HEK293 (cell line): ENCODE data around the gene ERGIC1.

Source experiments
- KLF16 ChIP-seq: fragments of 450-650 bp; formaldehyde crosslinking; IDR thresholded peaks from 2 replicates; pipeline ENCODE4 v1.5.1; 2017; ENCODE audit warnings: missing biosample characterization, missing genetic modification characterization
- ZBTB8A ChIP-seq: fragments of 450-650 bp; formaldehyde crosslinking; IDR thresholded peaks from 2 replicates; pipeline ENCODE4 v1.5.1; 2016; ENCODE audit warnings: missing biosample characterization, missing genetic modification characterization
- ZFP3 ChIP-seq: fragments of 450-650 bp; formaldehyde crosslinking; IDR thresholded peaks from 2 replicates; pipeline ENCODE4 v1.5.1; 2016; ENCODE audit warnings: low read depth, missing biosample characterization, missing genetic modification characterization
- ZNF114 ChIP-seq: fragments of 450-650 bp; formaldehyde crosslinking; IDR thresholded peaks from 2 replicates; pipeline ENCODE4 v1.5.0; 2017; ENCODE audit warnings: missing biosample characterization, missing genetic modification characterization
- ZNF132 ChIP-seq: fragments of 450-650 bp; formaldehyde crosslinking; IDR thresholded peaks from 2 replicates; pipeline ENCODE4 v1.5.1; 2017; ENCODE audit warnings: missing biosample characterization, missing genetic modification characterization, borderline replicate concordance
- ZNF133 ChIP-seq: fragments of 450-650 bp; formaldehyde crosslinking; IDR thresholded peaks from 2 replicates; pipeline ENCODE4 v1.5.1; 2016; ENCODE audit warnings: missing biosample characterization, missing genetic modification characterization
- ZNF302 ChIP-seq: fragments of 450-650 bp; formaldehyde crosslinking; IDR thresholded peaks from 2 replicates; pipeline ENCODE4 v1.5.1; 2016; ENCODE audit warnings: missing biosample characterization, missing genetic modification characterization, low read depth
- ZNF324 ChIP-seq: fragments of 450-650 bp; formaldehyde crosslinking; IDR thresholded peaks from 2 replicates; pipeline ENCODE4 v1.5.1; 2016; ENCODE audit warnings: missing biosample characterization, missing genetic modification characterization
- ZNF423 ChIP-seq: fragments of 450-650 bp; formaldehyde crosslinking; IDR thresholded peaks from 2 replicates; pipeline ENCODE4 v1.5.1; 2016; ENCODE audit warnings: missing biosample characterization, missing genetic modification characterization
- ZNF514 ChIP-seq: fragments of 450-650 bp; formaldehyde crosslinking; IDR thresholded peaks from 2 replicates; pipeline ENCODE4 v1.5.1; 2016; ENCODE audit warnings: missing biosample characterization, missing genetic modification characterization
- ZNF529 ChIP-seq: fragments of 450-650 bp; formaldehyde crosslinking; IDR thresholded peaks from 2 replicates; pipeline ENCODE4 v1.5.1; 2017; ENCODE audit warnings: missing genetic modification characterization, missing biosample characterization; ENCODE audit not compliant: insufficient replicate concordance
- ZNF558 ChIP-seq: fragments of 450-650 bp; formaldehyde crosslinking; IDR thresholded peaks from 2 replicates; pipeline ENCODE4 v1.5.1; 2016; ENCODE audit warnings: missing biosample characterization, missing genetic modification characterization
- ZNF585B ChIP-seq: fragments of 450-650 bp; formaldehyde crosslinking; IDR thresholded peaks from 2 replicates; pipeline ENCODE4 v1.5.1; 2016; ENCODE audit warnings: missing biosample characterization, missing genetic modification characterization
- ZNF654 ChIP-seq: fragments of 450-650 bp; formaldehyde crosslinking; IDR thresholded peaks from 2 replicates; pipeline ENCODE4 v1.5.1; 2016; ENCODE audit warnings: low read depth, missing biosample characterization, missing genetic modification characterization
- ZNF791 ChIP-seq: fragments of 450-650 bp; formaldehyde crosslinking; IDR thresholded peaks from 2 replicates; pipeline ENCODE4 v1.5.1; 2016; ENCODE audit warnings: missing biosample characterization, missing genetic modification characterization
- TF ChIP-seq, protein P1 (sequence below): fragments of 450-650 bp; formaldehyde crosslinking; IDR thresholded peaks from 2 replicates; pipeline ENCODE4 v1.5.1; 2017; ENCODE audit warnings: missing biosample characterization, missing genetic modification characterization
- TF ChIP-seq, protein P2 (sequence below): fragments of 450-650 bp; formaldehyde crosslinking; IDR thresholded peaks from 2 replicates; pipeline ENCODE4 v1.5.1; 2016; ENCODE audit warnings: missing biosample characterization, missing genetic modification characterization
- TF ChIP-seq, protein P3 (sequence below): fragments of 450-650 bp; formaldehyde crosslinking; IDR thresholded peaks from 2 replicates; pipeline ENCODE4 v1.5.1; 2016; ENCODE audit warnings: missing biosample characterization, missing genetic modification characterization, borderline replicate concordance
- TF ChIP-seq, protein P4 (sequence below): fragments of 450-650 bp; formaldehyde crosslinking; IDR thresholded peaks from 2 replicates; pipeline ENCODE4 v1.5.1; 2016; ENCODE audit warnings: missing biosample characterization, missing genetic modification characterization
- TF ChIP-seq, protein P5 (sequence below): fragments of 450-650 bp; formaldehyde crosslinking; IDR thresholded peaks from 2 replicates; pipeline ENCODE4 v1.5.1; 2016; ENCODE audit warnings: missing biosample characterization, missing genetic modification characterization
- TF ChIP-seq, protein P6 (sequence below): fragments of 450-650 bp; formaldehyde crosslinking; IDR thresholded peaks from 2 replicates; pipeline ENCODE4 v1.5.1; 2016; ENCODE audit warnings: missing biosample characterization, missing genetic modification characterization, borderline replicate concordance

ERGIC1 gene

DNA sequence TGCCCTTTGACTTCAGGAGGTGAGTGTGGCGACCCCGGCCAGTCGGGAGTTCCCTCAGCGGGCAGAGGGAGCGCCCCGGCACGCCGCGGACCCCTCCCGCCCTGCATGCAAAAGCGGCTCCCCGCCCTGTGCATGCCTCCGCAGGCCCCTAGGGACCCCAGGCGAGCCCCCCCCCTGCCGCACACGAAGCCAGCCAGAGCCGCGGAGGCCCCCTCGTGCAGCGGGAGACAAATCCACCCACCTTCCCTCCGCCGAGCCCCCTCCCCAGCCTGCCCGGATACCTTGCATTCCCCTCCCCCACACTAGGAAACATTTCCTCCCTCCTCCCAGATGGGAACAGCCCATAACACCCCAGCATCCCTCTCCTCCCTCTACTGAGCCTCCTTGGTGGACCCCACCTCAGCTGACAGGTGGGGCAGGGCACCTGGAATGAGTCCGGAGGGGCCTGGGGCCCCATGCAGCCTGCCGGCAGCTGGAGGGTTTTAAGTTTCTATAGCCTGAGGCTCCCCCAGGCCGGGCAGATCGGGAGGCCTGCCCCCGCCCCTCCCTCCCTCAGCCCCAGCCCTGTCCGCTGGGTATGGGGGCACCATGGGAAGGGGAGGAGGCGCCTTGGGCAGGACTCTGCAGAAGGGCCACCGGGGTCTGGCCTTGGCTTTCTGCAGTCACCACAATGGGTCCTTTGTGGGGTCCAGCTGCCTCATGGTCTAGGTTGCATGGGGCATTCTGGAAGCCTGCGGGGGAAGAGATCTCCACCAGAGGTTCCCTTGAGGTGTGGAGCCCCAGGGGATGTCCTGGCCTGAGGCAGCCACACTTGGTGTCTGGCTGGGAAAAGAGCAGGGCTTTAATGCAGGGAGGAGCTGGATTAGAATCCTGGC, 601 bp downstream of the ERGIC1 start (continued):
- TF ChIP-seq, protein P1, sequence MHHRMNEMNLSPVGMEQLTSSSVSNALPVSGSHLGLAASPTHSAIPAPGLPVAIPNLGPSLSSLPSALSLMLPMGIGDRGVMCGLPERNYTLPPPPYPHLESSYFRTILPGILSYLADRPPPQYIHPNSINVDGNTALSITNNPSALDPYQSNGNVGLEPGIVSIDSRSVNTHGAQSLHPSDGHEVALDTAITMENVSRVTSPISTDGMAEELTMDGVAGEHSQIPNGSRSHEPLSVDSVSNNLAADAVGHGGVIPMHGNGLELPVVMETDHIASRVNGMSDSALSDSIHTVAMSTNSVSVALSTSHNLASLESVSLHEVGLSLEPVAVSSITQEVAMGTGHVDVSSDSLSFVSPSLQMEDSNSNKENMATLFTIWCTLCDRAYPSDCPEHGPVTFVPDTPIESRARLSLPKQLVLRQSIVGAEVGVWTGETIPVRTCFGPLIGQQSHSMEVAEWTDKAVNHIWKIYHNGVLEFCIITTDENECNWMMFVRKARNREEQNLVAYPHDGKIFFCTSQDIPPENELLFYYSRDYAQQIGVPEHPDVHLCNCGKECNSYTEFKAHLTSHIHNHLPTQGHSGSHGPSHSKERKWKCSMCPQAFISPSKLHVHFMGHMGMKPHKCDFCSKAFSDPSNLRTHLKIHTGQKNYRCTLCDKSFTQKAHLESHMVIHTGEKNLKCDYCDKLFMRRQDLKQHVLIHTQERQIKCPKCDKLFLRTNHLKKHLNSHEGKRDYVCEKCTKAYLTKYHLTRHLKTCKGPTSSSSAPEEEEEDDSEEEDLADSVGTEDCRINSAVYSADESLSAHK: no peak
- TF ChIP-seq, protein P2, sequence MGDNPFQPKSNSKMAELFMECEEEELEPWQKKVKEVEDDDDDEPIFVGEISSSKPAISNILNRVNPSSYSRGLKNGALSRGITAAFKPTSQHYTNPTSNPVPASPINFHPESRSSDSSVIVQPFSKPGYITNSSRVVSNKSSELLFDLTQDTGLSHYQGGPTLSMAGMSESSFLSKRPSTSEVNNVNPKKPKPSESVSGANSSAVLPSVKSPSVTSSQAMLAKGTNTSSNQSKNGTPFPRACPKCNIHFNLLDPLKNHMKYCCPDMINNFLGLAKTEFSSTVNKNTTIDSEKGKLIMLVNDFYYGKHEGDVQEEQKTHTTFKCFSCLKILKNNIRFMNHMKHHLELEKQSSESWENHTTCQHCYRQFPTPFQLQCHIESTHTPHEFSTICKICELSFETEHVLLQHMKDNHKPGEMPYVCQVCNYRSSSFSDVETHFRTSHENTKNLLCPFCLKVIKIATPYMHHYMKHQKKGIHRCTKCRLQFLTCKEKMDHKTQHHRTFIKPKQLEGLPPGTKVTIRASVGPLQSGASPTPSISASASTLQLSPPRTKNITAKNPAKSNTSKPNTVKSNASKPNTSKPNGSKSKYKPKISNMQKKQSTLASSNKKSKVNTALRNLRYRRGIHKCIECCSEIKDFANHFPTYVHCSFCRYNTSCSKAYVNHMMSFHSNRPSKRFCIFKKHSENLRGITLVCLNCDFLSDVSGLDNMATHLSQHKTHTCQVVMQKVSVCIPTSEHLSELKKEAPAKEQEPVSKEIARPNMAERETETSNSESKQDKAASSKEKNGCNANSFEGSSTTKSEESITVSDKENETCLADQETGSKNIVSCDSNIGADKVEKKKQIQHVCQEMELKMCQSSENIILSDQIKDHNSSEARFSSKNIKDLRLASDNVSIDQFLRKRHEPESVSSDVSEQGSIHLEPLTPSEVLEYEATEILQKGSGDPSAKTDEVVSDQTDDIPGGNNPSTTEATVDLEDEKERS (tag by site-specific recombination): no peak
- TF ChIP-seq, protein P3, sequence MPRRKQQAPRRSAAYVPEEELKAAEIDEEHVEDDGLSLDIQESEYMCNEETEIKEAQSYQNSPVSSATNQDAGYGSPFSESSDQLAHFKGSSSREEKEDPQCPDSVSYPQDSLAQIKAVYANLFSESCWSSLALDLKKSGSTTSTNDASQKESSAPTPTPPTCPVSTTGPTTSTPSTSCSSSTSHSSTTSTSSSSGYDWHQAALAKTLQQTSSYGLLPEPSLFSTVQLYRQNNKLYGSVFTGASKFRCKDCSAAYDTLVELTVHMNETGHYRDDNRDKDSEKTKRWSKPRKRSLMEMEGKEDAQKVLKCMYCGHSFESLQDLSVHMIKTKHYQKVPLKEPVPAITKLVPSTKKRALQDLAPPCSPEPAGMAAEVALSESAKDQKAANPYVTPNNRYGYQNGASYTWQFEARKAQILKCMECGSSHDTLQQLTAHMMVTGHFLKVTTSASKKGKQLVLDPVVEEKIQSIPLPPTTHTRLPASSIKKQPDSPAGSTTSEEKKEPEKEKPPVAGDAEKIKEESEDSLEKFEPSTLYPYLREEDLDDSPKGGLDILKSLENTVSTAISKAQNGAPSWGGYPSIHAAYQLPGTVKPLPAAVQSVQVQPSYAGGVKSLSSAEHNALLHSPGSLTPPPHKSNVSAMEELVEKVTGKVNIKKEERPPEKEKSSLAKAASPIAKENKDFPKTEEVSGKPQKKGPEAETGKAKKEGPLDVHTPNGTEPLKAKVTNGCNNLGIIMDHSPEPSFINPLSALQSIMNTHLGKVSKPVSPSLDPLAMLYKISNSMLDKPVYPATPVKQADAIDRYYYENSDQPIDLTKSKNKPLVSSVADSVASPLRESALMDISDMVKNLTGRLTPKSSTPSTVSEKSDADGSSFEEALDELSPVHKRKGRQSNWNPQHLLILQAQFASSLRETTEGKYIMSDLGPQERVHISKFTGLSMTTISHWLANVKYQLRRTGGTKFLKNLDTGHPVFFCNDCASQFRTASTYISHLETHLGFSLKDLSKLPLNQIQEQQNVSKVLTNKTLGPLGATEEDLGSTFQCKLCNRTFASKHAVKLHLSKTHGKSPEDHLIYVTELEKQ (tag by site-specific recombination): no peak
- no peak for TF ChIP-seq ZNF529
- TF ChIP-seq, protein P4, sequence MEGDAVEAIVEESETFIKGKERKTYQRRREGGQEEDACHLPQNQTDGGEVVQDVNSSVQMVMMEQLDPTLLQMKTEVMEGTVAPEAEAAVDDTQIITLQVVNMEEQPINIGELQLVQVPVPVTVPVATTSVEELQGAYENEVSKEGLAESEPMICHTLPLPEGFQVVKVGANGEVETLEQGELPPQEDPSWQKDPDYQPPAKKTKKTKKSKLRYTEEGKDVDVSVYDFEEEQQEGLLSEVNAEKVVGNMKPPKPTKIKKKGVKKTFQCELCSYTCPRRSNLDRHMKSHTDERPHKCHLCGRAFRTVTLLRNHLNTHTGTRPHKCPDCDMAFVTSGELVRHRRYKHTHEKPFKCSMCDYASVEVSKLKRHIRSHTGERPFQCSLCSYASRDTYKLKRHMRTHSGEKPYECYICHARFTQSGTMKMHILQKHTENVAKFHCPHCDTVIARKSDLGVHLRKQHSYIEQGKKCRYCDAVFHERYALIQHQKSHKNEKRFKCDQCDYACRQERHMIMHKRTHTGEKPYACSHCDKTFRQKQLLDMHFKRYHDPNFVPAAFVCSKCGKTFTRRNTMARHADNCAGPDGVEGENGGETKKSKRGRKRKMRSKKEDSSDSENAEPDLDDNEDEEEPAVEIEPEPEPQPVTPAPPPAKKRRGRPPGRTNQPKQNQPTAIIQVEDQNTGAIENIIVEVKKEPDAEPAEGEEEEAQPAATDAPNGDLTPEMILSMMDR (tag by site-specific recombination): no peak
- TF ChIP-seq ZNF791: no peak
- no peak for TF ChIP-seq ZNF558 (tag by site-specific recombination)
- TF ChIP-seq, protein P5, sequence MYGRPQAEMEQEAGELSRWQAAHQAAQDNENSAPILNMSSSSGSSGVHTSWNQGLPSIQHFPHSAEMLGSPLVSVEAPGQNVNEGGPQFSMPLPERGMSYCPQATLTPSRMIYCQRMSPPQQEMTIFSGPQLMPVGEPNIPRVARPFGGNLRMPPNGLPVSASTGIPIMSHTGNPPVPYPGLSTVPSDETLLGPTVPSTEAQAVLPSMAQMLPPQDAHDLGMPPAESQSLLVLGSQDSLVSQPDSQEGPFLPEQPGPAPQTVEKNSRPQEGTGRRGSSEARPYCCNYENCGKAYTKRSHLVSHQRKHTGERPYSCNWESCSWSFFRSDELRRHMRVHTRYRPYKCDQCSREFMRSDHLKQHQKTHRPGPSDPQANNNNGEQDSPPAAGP (tag by site-specific recombination): no peak
- TF ChIP-seq ZNF654: no peak
- TF ChIP-seq ZBTB8A (tag by site-specific recombination): no peak
- TF ChIP-seq ZNF133: no peak
- TF ChIP-seq ZNF324 (tag by site-specific recombination): no peak
- TF ChIP-seq ZNF514: no peak
- TF ChIP-seq ZNF114 (tag by site-specific recombination): no peak
- no peak for TF ChIP-seq ZNF423 (tag by site-specific recombination)
- TF ChIP-seq, protein P6, sequence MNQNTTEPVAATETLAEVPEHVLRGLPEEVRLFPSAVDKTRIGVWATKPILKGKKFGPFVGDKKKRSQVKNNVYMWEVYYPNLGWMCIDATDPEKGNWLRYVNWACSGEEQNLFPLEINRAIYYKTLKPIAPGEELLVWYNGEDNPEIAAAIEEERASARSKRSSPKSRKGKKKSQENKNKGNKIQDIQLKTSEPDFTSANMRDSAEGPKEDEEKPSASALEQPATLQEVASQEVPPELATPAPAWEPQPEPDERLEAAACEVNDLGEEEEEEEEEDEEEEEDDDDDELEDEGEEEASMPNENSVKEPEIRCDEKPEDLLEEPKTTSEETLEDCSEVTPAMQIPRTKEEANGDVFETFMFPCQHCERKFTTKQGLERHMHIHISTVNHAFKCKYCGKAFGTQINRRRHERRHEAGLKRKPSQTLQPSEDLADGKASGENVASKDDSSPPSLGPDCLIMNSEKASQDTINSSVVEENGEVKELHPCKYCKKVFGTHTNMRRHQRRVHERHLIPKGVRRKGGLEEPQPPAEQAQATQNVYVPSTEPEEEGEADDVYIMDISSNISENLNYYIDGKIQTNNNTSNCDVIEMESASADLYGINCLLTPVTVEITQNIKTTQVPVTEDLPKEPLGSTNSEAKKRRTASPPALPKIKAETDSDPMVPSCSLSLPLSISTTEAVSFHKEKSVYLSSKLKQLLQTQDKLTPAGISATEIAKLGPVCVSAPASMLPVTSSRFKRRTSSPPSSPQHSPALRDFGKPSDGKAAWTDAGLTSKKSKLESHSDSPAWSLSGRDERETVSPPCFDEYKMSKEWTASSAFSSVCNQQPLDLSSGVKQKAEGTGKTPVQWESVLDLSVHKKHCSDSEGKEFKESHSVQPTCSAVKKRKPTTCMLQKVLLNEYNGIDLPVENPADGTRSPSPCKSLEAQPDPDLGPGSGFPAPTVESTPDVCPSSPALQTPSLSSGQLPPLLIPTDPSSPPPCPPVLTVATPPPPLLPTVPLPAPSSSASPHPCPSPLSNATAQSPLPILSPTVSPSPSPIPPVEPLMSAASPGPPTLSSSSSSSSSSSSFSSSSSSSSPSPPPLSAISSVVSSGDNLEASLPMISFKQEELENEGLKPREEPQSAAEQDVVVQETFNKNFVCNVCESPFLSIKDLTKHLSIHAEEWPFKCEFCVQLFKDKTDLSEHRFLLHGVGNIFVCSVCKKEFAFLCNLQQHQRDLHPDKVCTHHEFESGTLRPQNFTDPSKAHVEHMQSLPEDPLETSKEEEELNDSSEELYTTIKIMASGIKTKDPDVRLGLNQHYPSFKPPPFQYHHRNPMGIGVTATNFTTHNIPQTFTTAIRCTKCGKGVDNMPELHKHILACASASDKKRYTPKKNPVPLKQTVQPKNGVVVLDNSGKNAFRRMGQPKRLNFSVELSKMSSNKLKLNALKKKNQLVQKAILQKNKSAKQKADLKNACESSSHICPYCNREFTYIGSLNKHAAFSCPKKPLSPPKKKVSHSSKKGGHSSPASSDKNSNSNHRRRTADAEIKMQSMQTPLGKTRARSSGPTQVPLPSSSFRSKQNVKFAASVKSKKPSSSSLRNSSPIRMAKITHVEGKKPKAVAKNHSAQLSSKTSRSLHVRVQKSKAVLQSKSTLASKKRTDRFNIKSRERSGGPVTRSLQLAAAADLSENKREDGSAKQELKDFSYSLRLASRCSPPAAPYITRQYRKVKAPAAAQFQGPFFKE: no peak
- TF ChIP-seq ZNF585B: no peak
- TF ChIP-seq ZNF132 (tag by site-specific recombination): no peak
- no peak for TF ChIP-seq ZNF302 (tag by site-specific recombination)
- no peak for TF ChIP-seq KLF16 (tag by site-specific recombination)
- TF ChIP-seq ZFP3 (tag by site-specific recombination): no peak
